Stimulated activated CD4-positive, alpha-beta T cell treated with anti-CD3 and anti-CD28 coated beads, TNF-alpha, amount 100 ng/mL, for 1 hour (primary cell): ENCODE data around the gene CELSR1.

ENCODE experiments used
- DNase-seq, 3 donors: peaks; one replicate each; pipeline ENCODE4 v3.0.0-alpha.2; 2020; ENCODE audit warnings: low read depth in 3 of 3, low spot score in 1 of 3

CELSR1 gene

DNA sequence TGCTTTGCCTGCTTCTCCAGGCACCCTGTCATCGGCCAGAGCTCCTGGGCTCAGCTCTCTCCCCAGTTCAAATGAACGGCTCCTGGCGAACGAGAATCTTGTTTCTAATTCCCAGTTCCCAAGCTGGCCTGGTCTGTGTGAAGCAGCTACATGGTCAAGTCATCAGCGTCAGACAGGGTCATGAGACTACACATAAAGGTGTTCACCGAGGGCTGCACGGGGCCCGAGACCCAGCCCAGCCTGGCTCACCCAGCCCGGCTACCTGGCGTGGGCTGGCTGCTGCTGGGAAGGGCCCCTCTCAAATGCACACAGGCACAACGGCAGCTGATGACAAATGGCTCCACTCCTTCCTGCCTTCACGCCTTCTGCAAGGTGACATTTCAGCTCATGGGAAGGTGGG, 14.6 kb upstream of the CELSR1 start:
- no peak for DNase-seq

- DNase-seq: no peak
Observed at GRCh38 chr22:46551321-46551720, 13.9 kb upstream of the CELSR1 start.

- DNase-seq: no peak
Observed at GRCh38 chr22:46549971-46550641, 12.7 kb upstream of the CELSR1 start.

GRCh38 chr22:46549563-46549840, 12.1 kb upstream of the CELSR1 start:
- DNase-seq: no peak

- no peak for DNase-seq
Observed at GRCh38 chr22:46547883-46548244, 10.4 kb upstream of the CELSR1 start.

DNA sequence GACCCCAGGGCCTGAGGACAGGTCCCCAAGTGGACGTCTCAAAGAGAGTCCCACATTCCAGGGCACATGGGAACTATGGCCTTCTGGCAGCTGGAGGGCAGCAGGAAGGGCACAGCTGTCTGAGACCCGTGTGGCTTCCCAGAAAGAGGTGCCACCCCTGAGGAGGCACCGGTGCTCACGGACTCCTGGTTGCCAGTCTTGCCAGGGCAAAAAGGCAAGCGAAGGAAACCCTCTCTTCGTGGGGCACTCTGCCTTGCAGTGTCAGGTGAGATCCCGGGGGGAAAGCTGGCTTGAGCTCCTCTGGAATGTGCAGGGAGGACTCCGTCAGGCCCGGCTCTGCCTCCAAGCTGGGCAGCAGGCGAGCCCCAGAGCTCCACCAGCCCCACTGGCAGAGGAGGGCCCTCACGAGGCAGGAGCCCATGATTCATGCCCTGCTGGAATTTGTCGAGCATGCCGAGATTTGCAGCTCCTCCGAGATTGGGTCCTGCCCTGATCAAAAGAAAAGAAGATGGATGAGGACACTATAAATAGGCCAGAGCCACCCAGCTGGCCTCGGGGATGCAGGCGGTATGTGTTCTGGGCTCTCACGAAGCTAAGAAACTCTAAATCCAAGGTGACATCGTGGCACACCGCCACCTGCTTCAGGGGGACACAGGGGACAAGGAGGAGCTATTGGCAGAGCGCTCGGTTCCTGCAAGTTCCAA, 9.9 kb upstream of the CELSR1 start:
- no peak for DNase-seq

DNA sequence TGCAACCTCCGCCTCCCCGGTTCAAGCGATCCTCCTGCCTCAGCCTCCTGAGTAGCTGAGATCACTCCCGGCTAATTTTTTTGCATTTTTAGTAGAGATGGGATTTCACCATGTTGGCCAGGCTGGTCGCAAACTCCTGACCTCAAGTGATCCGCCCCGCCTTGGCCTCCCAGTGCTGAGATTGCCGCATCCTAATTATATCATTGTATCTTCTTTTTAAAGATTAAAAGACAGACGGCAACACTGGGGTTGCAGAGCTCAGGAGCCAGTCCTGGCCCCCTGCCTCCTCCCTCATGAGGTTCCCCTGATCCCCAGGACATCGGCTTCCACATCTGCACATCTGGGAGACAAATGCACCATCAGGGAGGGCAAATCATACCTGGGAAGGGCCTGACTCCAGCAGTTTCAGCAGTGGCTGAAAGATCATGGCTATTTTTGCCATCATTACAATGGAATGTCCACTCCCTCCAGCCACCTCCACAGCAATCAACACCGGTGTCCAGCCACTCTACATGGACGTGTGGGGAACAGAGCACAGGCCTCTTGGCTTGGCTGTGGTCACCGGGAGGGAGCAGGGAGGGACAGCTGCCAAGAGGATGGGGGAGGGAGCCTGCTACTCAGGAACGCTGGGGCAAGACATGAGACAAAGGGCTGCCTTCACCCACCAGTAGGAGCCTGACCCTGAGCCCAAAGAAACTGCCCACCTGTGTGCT, 9.2 kb upstream of the CELSR1 start:
- no peak for DNase-seq

DNA sequence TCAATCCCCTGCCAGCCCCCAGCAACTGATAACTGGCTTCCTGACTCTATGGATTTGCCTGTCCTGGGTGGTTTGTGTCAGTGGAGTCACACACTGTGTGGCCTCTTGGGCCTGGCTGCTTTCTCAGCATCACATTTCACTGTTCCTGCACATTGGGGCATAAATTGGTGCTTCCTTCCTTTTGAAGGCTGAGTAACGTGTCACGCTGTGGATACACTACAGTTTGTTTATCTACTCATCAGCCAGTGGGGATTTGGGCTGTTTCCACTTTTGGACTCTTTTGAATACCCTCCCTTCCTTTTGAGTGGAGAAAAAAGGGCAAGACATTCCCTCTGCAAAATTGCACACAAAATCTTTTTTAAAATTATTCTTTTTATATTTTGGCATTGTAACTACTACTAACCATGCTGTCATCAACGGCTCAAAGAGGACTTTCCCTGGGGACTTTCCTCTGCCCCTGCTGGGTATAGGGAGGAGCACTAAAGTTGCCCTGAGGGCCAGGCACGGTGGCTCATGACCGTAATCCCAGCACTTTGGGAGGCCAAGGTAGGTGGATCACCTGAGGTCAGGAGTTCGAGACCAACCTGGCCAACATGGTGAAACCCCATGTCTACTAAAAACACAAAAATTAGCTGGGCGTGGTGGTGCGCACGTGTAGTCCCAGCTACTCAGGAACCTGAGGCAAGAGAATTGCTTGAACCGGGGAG, 7.8 kb upstream of the CELSR1 start:
- DNase-seq: no peak

- peak; percentile 26 to 57 (median 37) for DNase-seq
Observed at GRCh38 chr22:46542011-46542985, 4.9 kb upstream of the CELSR1 start.

DNA sequence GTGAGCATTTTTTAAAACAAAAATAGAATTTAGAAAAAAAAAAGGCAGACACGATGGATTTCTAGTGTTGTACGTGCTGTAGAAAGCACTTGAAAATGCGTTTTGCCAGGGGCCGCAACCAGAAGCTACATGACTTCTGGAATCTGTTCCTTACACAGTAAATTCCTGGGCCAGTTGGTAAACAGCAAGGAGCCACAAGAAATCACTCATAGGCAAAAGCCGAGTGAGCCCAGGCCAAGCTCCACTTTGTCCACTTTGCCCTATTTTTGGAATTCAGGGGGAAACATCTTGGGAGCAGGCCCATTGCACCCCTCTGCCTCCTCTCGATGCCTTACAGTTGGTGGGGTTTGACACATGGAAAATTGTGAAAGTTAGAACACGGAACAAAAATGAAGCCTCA, 4.1 kb upstream of the CELSR1 start:
- no peak for DNase-seq

DNA sequence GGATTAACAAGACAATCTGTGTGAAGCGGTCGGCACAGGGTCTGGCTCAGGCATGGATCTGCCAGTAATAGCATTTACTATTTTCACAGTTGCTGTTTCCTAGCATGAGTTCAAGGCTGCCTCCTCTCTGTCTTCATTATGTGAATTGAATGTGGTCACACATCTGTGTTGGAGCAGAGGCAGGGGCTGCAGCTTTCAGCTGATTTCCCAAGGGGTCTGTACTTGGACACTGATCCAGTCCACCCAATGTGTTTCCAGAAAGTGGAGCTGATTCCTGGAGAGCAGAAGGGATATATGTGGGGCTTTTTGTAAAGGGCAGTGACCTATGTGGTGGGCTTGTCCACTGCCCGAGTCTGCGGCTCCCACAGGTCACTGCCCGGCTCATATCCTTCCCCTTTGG, 3.5 kb upstream of the CELSR1 start:
- no peak for DNase-seq

GRCh38 chr22:46539169-46539568, 1.7 kb upstream of the CELSR1 start:
- DNase-seq: no peak

GRCh38 chr22:46538814-46539160, 1.4 kb upstream of the CELSR1 start:
- no peak for DNase-seq

- DNase-seq: no peak
Observed at GRCh38 chr22:46537946-46538813, 760 bp upstream of the CELSR1 start.

DNA sequence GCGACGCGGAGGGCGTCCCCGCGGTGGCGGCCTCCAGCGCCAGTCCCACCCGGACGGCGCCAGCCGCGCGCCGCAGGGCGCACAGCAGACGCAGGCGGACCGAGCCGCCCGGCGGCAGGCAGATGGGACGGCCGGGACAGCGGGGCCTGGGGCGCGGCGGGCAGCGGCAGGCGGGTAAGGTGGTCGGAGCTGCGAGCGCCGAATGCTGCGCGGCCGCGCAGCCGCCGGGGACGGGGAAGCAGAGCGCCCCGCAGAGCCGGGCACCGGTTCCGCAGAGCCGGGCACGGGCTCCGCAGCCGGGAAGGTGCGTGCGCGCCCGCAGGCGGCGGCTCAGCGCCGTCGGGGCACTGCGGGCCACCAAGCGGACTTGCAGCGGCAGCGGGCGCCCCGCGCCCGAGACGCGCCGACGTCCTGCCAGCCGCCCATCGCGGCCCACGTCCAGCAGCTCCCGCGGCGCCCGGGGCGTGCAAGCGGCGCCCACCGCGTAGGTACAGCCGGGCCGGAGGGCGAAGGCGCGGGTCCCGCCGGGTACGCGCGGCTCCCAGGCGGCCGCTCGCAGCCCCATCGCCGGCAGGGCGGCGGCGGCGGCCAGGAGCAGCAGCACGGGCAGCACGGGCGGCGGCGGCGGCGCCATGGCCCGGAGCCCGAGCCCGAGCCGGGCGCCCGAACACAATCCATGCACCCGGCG, 739 bp downstream of the CELSR1 start:
- DNase-seq: no peak

- DNase-seq: no peak
Observed at GRCh38 chr22:46535876-46536536, 1.4 kb downstream of the CELSR1 start.

DNA sequence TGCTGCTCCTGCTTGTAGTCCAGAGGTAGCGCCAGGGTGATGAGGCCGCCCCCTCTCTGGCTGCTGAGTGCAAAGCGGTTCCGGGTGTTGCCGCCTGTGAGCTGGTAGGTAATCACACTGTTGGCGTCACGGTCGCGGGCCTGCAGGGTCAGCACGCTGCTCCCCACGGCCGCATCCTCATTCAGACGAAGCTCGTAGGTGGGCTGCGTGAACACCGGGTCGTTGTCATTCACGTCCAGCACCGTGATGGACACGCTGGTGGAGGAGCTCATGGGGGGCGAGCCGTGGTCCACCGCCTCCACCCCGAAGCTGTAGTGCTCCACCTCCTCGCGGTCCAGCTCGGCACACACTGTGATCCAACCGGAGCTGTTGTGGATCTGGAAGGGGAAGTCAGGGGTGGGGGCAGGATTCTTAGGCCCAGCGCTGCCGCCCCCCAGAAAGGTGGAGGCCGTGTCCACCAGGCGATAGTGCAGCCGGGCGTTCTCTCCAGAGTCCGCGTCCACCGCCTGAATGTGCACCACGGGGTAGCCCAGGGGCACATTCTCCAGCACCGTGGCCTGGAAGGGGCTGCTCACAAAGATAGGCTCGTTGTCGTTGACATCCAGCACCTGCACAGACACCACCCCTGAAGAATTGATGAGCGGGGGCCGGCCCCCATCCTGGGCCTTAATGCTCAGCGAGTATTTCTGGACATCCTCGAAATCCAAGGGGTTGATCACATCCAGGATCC, 2.4 kb downstream of the CELSR1 start:
- no peak for DNase-seq

- no peak for DNase-seq
Observed at GRCh38 chr22:46534177-46534776, 3.1 kb downstream of the CELSR1 start.
